IPS-18c (cell line): Measurements from ENCODE around the gene SLF2.

Experiments used
- H3K4me3 ChIP-seq: 2 replicates; pipeline ENCODE4 v1.7.0; 2013; ENCODE audit warnings: low read depth, mild to moderate bottlenecking, low read length, moderate library complexity; ENCODE audit not compliant: insufficient read depth
- H3K9me3 ChIP-seq: one replicate; pipeline ENCODE4 v1.6.1; 2013; ENCODE audit warnings: mild to moderate bottlenecking, low read length, moderate library complexity; ENCODE audit not compliant: control insufficient read depth, insufficient read depth

The SLF2 gene

GRCh38 chr10:100913470-100913865 is 705 bp downstream of the SLF2 start:
- Histone ChIP-seq H3K9me3 (no peaks in the 10 kb centered on the region), H3K4me3 (peak overlapping the region; percentile 100)

DNA sequence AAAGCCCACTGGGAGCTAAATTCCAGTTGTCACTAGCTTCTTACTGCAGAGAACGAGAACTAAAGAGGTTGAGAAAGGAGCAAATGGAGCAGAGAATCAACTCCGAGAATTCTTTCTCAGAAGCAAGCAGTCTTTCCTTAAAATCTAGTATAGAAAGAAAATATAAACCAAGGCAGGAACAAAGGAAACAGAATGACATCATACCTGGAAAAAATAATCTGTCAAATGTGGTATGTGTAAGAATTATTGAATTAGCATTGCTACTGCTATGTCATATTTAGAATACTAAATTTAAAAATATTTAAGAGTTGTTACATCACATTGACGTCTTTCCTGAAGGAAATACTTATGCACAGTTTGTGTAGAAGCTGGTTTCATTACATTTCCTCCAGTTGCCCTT is 4.3 kb downstream of the SLF2 start:
- Histone ChIP-seq H3K9me3 (no peaks in the 10 kb centered on the region), H3K4me3 (no peak overlapping the region)

DNA sequence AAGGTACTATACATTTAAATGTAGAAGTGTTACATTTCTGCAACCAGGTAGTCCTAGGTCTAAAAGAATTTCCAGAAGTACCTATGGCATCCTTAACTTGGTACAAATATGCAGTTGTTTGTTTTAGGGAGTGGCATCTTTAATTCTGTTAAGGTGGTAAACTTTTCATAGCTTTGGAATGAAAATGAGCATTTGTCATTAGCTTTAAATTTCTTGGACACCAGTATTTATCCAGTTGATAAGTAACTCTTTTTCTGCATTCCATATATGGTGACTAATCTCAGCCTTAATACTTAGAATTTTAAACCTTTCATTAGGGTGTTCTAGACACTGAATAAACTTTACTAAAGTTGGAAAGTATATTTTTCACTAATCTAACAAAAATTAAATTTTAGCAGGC is 10.8 kb downstream of the SLF2 start:
- Histone ChIP-seq H3K4me3 (no peak overlapping the region), H3K9me3 (no peaks in the 10 kb centered on the region)

- Histone ChIP-seq H3K4me3 (no peak overlapping the region), H3K9me3 (no peaks in the 10 kb centered on the region)
Measured at GRCh38 chr10:100927266-100927665, 14.5 kb downstream of the SLF2 start.

DNA sequence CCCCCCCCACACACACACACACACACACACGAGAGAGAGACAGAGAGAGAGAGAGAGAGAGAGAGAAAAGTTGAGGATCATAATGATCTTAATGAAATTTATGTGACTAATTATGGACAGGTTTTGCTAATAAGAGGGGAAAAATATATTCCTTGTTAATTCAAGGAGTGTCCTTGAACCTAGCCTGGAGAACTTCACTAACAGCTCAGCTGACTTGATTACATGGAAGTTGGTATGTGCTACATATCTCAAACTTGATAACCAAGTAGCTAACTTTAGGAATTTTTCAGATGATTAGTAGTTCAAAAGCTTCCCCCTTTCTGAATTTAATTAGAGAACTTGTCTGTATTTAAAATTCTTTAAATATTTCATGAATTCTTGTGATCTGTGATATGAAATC is 15.3 kb downstream of the SLF2 start:
- H3K9me3 ChIP-seq, result no peaks in the 10 kb centered on the region
- H3K4me3 ChIP-seq, result no peak overlapping the region

DNA sequence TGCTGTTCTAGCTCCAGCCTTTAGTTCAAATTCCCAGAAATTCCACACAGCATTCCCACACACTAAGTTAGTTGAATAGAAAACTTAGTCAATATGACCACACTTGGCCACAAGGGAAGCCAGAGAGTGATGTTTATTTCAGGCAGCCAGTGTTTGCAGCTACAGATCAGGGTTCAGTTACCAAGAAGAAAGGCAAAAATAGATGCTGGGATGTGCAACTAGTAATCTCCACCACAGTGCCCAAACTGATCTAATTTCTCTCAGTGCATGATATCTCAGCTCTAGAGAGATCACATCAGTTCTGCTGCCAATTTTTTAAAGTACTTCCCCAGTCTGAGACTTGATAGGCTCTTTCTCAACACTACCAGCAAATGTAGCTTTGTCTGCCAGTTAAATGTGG is 17.6 kb downstream of the SLF2 start:
- Histone ChIP-seq H3K9me3 (no peaks in the 10 kb centered on the region), H3K4me3 (no peak overlapping the region)

GRCh38 chr10:100934084-100934659 is 21.4 kb downstream of the SLF2 start:
- no peaks in the 10 kb centered on the region for H3K9me3 ChIP-seq
- no peak overlapping the region for H3K4me3 ChIP-seq

DNA sequence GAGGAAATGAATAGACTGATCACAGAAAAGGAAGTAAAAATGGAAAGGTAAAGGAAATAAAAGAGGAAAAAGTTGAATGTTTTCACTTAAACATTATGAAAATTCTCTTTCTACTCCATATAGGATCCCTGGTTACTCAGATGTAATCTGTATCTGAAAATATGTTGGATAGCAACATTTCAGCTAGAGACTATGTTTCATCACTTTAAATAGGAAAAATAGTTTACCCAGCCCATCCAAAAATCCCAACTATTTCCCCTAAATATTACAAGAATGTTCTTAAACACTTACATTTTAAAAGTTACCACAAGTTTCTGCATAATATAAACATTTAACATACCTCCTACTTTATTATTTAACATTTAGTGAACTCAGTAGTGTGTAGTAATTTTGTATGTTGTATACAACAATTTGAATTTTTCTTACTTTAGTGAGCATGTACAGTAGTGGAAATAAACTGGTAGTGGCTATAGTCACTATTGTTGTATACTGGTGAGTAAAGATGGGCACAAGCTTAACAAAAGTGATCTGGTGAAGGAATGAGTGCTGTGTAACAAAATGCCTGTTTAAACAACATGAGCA is 27.1 kb downstream of the SLF2 start:
- H3K9me3 ChIP-seq, result no peaks in the 10 kb centered on the region
- H3K4me3 ChIP-seq, result no peak overlapping the region

DNA sequence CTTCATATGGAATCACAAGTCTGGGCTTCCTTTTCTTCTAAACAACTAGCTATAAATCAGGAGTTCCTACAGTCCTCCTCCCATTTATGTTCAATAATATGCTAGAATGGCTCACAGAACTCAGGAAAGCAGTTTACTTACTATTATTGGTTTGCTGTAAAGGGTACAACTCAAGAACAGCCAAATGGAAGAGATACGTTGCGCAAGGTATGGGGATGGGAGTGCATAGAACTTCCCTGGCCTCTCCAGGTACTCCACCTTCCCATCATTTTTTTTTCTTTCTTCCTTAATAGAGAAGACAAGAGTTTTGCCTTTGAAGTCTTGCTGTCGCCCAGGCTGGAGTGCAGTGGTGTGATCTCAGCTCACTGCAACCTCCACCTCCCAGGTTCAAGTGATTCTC is 29.5 kb downstream of the SLF2 start:
- H3K4me3 ChIP-seq, result no peak overlapping the region

DNA sequence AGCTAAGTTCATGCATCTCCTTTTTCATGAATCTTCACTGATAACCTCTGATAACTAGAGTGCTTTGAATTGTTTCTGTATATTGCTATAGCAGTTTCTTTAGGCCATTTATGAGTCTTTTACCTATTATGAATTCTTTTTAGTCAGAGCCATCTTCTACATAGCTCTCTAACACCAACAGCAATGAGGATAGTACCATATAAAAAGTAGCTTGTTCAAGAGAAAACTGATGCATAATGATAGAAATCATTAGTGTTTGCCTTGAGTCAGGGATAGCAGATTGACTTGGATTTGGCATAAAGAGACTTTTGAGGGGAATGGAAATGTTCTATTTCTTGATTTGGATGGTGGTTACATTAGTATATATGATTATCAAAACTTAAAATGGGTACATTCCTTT is 30.7 kb downstream of the SLF2 start:
- no peak overlapping the region for H3K4me3 ChIP-seq
- no peaks in the 10 kb centered on the region for H3K9me3 ChIP-seq

More for the DNA sequence above, 29.5 kb downstream of the SLF2 start:
- no peaks in the 10 kb centered on the region for H3K9me3 ChIP-seq

DNA sequence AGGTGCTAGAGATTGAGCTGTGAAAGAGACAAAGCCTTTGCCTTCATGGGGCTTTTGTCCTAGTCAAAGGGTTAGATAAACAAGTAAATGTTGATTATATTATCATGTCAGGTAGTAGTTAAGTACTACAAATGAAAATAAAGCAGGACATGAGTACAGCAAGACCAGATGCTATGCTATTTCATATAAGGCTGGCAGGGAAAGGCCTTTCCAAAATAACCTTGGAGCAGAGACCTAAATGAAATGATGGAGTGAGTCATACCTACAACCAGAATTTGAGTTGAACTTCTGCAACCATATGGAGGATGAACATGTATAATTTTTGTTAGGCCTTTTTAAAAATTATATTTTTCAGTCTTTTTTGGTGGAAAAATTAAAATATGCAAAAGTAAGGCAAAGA is 33.0 kb downstream of the SLF2 start:
- no peak overlapping the region for H3K4me3 ChIP-seq
- H3K9me3 ChIP-seq, result no peaks in the 10 kb centered on the region

DNA sequence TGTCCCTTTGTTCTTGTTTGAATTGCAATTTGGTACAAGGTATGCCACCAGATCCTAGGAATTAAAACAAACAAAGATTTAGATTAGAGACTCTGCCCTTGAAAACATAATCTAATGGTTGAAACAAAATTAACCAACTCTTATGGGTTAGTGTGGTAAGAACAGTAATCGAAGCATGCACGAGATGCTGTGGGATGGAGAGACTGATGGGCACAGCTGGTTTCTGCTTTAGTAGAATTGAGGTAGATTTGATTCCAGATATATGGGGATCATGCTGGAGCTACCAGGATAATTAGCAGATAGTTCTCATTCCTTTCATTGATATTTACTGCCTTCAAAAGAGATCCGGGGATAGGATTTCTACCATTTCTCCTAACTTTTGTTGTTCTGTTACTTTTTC is 36.2 kb downstream of the SLF2 start:
- Histone ChIP-seq H3K4me3 (no peak overlapping the region), H3K9me3 (no peaks in the 10 kb centered on the region)

DNA sequence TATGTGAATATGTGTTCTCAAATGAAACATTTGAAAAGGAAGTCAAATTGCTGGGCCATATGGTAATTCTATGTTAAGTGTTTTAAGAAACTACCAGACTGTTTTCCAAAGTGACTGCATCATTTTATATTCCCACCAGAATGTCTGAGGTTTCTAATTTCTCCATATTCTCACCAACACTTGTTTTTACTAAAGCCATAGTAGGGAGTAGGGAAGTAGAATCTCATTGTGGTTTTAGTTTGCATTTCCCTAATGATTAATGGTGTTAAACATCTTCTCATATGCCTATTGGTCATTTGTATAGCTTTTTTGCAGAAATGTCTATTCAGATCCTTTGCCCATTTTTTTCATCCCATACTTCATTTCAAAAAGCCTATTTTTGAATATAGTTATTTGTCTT is 47.5 kb downstream of the SLF2 start:
- H3K9me3 ChIP-seq, result no peaks in the 10 kb centered on the region
- no peak overlapping the region for H3K4me3 ChIP-seq

DNA sequence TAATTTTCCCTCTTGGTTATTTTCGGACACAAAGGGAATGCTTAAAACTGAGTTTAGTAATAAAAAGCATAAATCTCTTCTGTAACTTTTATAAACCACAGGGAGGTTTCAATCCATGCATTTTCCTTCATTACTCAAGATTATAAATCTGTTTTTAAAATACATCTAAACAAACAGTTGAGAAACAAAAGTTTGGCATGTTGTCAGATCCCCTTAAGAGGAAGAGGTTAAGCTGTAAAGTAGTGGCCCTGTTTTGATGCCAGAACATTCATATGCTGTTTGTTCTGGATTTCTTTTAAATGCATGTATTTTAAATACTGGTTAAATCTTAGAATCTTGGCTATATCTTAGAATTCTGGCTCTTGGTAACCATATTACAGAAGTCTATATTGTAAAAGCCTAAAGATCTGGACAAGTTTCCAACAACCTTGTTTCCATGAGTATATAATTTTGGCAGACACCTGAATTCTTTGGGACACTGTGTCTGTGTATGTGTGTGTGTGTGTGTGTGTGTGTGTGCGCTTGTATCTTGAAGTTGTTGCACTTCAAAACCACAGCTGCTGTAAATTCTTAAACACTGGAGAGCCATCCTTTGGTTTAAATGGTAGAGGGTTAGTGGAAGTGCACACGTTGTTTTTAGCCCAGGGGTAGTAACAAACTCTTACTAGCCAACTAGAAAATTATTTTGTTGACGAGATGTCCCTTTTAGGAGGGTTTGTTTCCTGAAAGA is 49.8 kb downstream of the SLF2 start:
- H3K4me3 ChIP-seq, result no peak overlapping the region
- no peaks in the 10 kb centered on the region for H3K9me3 ChIP-seq

GRCh38 chr10:100963826-100964225 is 51.1 kb downstream of the SLF2 start:
- H3K9me3 ChIP-seq, result no peaks in the 10 kb centered on the region
- H3K4me3 ChIP-seq, result no peak overlapping the region

GRCh38 chr10:100965820-100966219 is 53.1 kb downstream of the SLF2 start:
- H3K4me3 ChIP-seq, result no peak overlapping the region
- no peaks in the 10 kb centered on the region for H3K9me3 ChIP-seq

GRCh38 chr10:100966887-100967286 is 54.1 kb downstream of the SLF2 start:
- H3K4me3 ChIP-seq, result no peak overlapping the region
- H3K9me3 ChIP-seq, result no peaks in the 10 kb centered on the region

- H3K4me3 ChIP-seq, result no peak overlapping the region
- H3K9me3 ChIP-seq, result no peaks in the 10 kb centered on the region
Measured at GRCh38 chr10:100967332-100967731, 54.6 kb downstream of the SLF2 start.
